GM13977 (cell line): ENCODE data around the gene CFAP97D2.
"Not testable (repeated sequence)": the region's sequence is repeated elsewhere in the genome, so short reads cannot be mapped to it uniquely, and the experiment has no call there.

ENCODE experiments used
- DNase-seq: peaks from one replicate; pipeline ENCODE4 v3.0.0; 2012; ENCODE audit warnings: low spot score
- CTCF ChIP-seq: IDR thresholded peaks from 2 replicates; pipeline ENCODE4 v1.5.1; 2012; ENCODE audit warnings: mild to moderate bottlenecking, control low read depth; ENCODE audit not compliant: insufficient read depth; ENCODE audit errors: extremely low read depth, missing control alignments
- in situ Hi-C: fragments of 300-500 bp; cut with MboI; formaldehyde crosslinking; loops from one replicate; pipeline ENCODE4 v1.12.0; 2022; ENCODE audit warnings: low sequenced_read_pairs, low pct_unique_long_range_greater_than_20kb, mixed read lengths, inconsistent platforms; ENCODE audit not compliant: unreplicated experiment

Gene CFAP97D2

GRCh38 chr13:114132419-114133121 is 46.5 kb upstream of the CFAP97D2 start, which contains the start of gene RASA3:
TSS of gene RASA3 (minus strand) at chr13:114132623. CDS start at chr13:114132489, 134 bp downstream.
- no peak for TF ChIP-seq CTCF
- in situ Hi-C loops = no loop called here
- DNase-seq = peak; percentile 98

- DNase-seq, in situ Hi-C loops: not testable (repeated sequence)
These were observed 45.9 kb upstream of the CFAP97D2 start for GRCh38 chr13:114133126-114133525.

GRCh38 chr13:114133552-114133951 is 45.5 kb upstream of the CFAP97D2 start:
- DNase-seq, in situ Hi-C loops: not testable (repeated sequence)

GRCh38 chr13:114134111-114134943 is 44.7 kb upstream of the CFAP97D2 start:
- no peak for TF ChIP-seq CTCF
- no peak for DNase-seq
- in situ Hi-C loops = no loop called here

- TF ChIP-seq CTCF = no peak
- in situ Hi-C loops = no loop called here
- DNase-seq = no peak
These were observed 44.0 kb upstream of the CFAP97D2 start for GRCh38 chr13:114134944-114135610.

- no peak for TF ChIP-seq CTCF
- DNase-seq = no peak
- in situ Hi-C loops = no loop called here
These were observed 43.3 kb upstream of the CFAP97D2 start for GRCh38 chr13:114135731-114136171.

- TF ChIP-seq CTCF = no peak
- DNase-seq = no peak
- in situ Hi-C loops = no loop called here
These were observed 42.5 kb upstream of the CFAP97D2 start for GRCh38 chr13:114136576-114136975.
